CD4-positive, alpha-beta T cell (primary cell): ENCODE measurements around the gene INPP5A. TPM values are rescaled to one million over a fixed set of nuclear protein-coding genes. Genes with fewer than 3 reads are reported as not detected.

ENCODE experiments used
- ATAC-seq: fragments of 200-7000 bp; cut with Tn5 transposase; one replicate; pipeline ENCODE4 v1.10.0; 2022; ENCODE audit warnings: mild to moderate bottlenecking; ENCODE audit not compliant: poor library complexity
- CTCF ChIA-PET: fragments of 350-600 bp; sonication (Branson Sonifier 250); formaldehyde crosslinking; loops from one replicate; lab custom pipeline; 2021; ENCODE audit warnings: antibody characterized with exemption, inconsistent platforms; lab: Charles Lee
- POLR2A ChIA-PET: fragments of 350-600 bp; sonication (Branson Sonifier 250); formaldehyde crosslinking; loops from one replicate; lab custom pipeline; 2021; ENCODE audit warnings: antibody characterized with exemption, inconsistent platforms; lab: Charles Lee
- DNase-seq, 14 experiments: peaks; one replicate each; pipeline ENCODE4 v3.0.0-alpha.2; 2013 to 2020; ENCODE audit warnings: mixed read lengths in 2 of 14
- H3K27ac ChIP-seq, 2 donors: one replicate each; pipeline versions ENCODE4 v1.5.1 to v1.7.0; 2013; ENCODE audit warnings: low read length in 2 of 2, low read depth in 1 of 2, mild to moderate bottlenecking in 1 of 2
- H3K27me3 ChIP-seq, 2 experiments: 1 replicate in 1 of 2; 2 replicates in 1 of 2; pipeline versions ENCODE4 v1.6.1 to v1.7.0; 2013; ENCODE audit warnings: low read length in 2 of 2, control low read depth in 1 of 2, mild to moderate bottlenecking in 1 of 2, moderate library complexity in 1 of 2; ENCODE audit not compliant: insufficient read depth in 2 of 2, control insufficient read depth in 1 of 2
- H3K36me3 ChIP-seq: one replicate; pipeline ENCODE4 v1.6.1; 2013; ENCODE audit warnings: low read length, control low read depth; ENCODE audit not compliant: insufficient read depth
- H3K4me1 ChIP-seq: one replicate; pipeline ENCODE4 v1.6.1; 2013; ENCODE audit warnings: low read length, control low read depth; ENCODE audit not compliant: insufficient read depth
- H3K4me3 ChIP-seq: one replicate; pipeline ENCODE4 v1.5.1; 2013; ENCODE audit warnings: mild to moderate bottlenecking, low read length, moderate library complexity
- H3K9me3 ChIP-seq, 2 experiments: 1 replicate in 1 of 2; 2 replicates in 1 of 2; pipeline versions ENCODE4 v1.6.1 to v1.7.0; 2013; ENCODE audit warnings: low read length in 2 of 2, mild to moderate bottlenecking in 2 of 2, control low read depth in 1 of 2, moderate library complexity in 1 of 2; ENCODE audit not compliant: control insufficient read depth in 1 of 2, insufficient read depth in 1 of 2
- H3K27ac Mint-ChIP-seq: one replicate; pipeline ENCODE4 v1.8.0; 2020; ENCODE audit warnings: mixed read lengths
- H3K27me3 Mint-ChIP-seq: one replicate; pipeline ENCODE4 v1.8.0; 2021; ENCODE audit warnings: mixed read lengths
- H3K36me3 Mint-ChIP-seq: one replicate; pipeline ENCODE4 v1.8.0; 2021; ENCODE audit warnings: low read depth, mixed read lengths
- H3K4me1 Mint-ChIP-seq: one replicate; pipeline ENCODE4 v1.8.0; 2021; ENCODE audit warnings: low read depth, mixed read lengths
- H3K4me3 Mint-ChIP-seq: one replicate; pipeline ENCODE4 v1.8.0; 2020; ENCODE audit warnings: mild to moderate bottlenecking, mixed read lengths
- H3K9me3 Mint-ChIP-seq: one replicate; pipeline ENCODE4 v1.8.0; 2020; ENCODE audit warnings: mixed read lengths
- intact Hi-C, 2 experiments: fragments of 100-400 bp; cut with DNase I in 1 of 2; cut with micrococcal nuclease in 1 of 2; formaldehyde crosslinking; loops; one replicate each; pipeline versions ENCODE4 v1.15.1 to v1.9.0; 2023 to 2025; cut with DNase I, micrococcal nuclease
- total RNA-seq, 174 experiments: library from RNA in 2 of 174; stranded (reverse) in 2 of 174; gene quantifications; one replicate each; pipeline ENCODE4 v1.2.3 and lab custom pipeline; 2021 to 2026
- TF ChIP-seq, protein P1 (sequence below): fragments of 200-600 bp; IDR thresholded peaks from one replicate; pipeline ENCODE4 v1.8.0; 2022; ENCODE audit warnings: antibody characterized with exemption, mild to moderate bottlenecking

The INPP5A gene
- total RNA-seq, 2 experiments from 2014 or later: 22.0 to 24.8 TPM

DNA sequence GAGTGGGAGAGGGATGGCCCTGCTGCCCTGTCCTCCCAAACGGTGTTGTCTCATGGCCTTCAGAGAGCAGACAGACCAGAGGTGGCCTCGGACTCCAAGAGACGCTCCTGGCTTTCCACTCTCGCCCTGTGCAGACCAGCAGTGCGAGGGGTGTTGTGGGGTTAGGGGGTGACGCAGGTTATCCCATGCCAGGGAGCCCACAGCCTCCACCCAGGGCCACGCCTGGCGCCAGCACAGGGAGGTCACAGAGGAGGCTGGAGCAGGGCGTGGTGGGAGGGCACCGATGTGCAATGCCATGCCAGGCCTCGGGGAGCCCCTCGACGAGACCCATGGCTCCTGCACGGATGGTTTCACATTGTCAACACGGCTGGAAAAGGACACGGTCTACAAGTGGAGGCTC is 52.1 kb downstream of the INPP5A start:
- Mint-ChIP-seq H3K4me3 (no peak overlapping the region), H3K4me1 (peaks cover 78% of the 10 kb centered on the region), H3K27me3 (no peaks in the 10 kb centered on the region), H3K27ac (no peak overlapping the region), H3K36me3 (no peaks in the 10 kb centered on the region), H3K9me3 (no peaks in the 10 kb centered on the region)
- Histone ChIP-seq H3K36me3 (no peaks in the 10 kb centered on the region), H3K27ac (no peak overlapping the region), H3K9me3 (peaks cover 0 to 24% of the 10 kb centered on the region in 2 experiments), H3K4me1 (peaks cover 56% of the 10 kb centered on the region), H3K27me3 (no peaks in the 10 kb centered on the region), H3K4me3 (no peak overlapping the region)
- TF ChIP-seq, protein P1, sequence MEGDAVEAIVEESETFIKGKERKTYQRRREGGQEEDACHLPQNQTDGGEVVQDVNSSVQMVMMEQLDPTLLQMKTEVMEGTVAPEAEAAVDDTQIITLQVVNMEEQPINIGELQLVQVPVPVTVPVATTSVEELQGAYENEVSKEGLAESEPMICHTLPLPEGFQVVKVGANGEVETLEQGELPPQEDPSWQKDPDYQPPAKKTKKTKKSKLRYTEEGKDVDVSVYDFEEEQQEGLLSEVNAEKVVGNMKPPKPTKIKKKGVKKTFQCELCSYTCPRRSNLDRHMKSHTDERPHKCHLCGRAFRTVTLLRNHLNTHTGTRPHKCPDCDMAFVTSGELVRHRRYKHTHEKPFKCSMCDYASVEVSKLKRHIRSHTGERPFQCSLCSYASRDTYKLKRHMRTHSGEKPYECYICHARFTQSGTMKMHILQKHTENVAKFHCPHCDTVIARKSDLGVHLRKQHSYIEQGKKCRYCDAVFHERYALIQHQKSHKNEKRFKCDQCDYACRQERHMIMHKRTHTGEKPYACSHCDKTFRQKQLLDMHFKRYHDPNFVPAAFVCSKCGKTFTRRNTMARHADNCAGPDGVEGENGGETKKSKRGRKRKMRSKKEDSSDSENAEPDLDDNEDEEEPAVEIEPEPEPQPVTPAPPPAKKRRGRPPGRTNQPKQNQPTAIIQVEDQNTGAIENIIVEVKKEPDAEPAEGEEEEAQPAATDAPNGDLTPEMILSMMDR: no peak
- DNase-seq (no peak), ATAC-seq (no peak)
- POLR2A ChIA-PET: no interaction called here
- intact Hi-C loops: no loop called here
- CTCF ChIA-PET: no interaction called here

DNA sequence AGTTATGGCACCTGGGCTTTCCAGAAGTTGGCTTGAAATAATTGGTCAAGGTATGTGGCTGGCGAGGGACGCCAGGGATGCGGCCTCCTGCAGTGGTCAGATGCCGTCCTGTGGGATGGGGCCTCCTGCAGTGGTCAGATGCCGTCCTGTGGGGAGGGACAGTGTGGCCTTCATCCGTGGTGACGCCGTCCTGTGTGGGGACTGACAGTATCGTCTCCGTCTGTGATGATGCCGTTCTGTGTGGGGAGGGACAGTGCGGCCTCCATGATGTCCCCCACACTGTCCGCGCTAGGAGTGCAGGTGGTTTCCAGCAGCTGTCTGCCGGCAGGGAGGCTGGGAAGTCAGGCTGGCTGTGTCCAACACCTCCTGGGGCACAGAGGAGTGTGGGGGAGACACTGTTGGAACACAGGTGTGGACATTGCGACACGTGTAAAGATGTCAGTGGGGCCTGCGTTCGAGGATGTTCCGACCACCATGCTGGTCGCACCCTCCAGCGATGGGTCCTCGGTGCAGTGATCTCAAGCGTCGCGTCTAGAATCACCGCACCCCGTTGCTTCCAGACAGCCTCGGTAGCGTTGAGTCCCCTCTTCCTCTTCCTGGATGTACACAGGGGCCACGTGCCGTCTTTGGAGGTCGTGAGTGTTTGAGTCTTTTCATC is 52.6 kb downstream of the INPP5A start:
- H3K4me3 ChIP-seq: no peak overlapping the region
- H3K27ac ChIP-seq: no peak overlapping the region
- peaks cover 0 to 24% of the 10 kb centered on the region in 2 experiments for H3K9me3 ChIP-seq
- no peak for ATAC-seq
- H3K36me3 Mint-ChIP-seq: no peaks in the 10 kb centered on the region
- POLR2A ChIA-PET: no interaction called here
- CTCF ChIA-PET: no interaction called here
- no peaks in the 10 kb centered on the region for H3K27me3 Mint-ChIP-seq
- H3K36me3 ChIP-seq: no peaks in the 10 kb centered on the region
- TF ChIP-seq, protein P1: no peak
- intact Hi-C loops: no loop called here
- no peak overlapping the region for H3K27ac Mint-ChIP-seq
- peaks cover 59% of the 10 kb centered on the region for H3K4me1 ChIP-seq
- no peaks in the 10 kb centered on the region for H3K9me3 Mint-ChIP-seq
- H3K27me3 ChIP-seq: no peaks in the 10 kb centered on the region
- no peak for DNase-seq
- H3K4me1 Mint-ChIP-seq: peaks cover 83% of the 10 kb centered on the region
- no peak overlapping the region for H3K4me3 Mint-ChIP-seq

DNA sequence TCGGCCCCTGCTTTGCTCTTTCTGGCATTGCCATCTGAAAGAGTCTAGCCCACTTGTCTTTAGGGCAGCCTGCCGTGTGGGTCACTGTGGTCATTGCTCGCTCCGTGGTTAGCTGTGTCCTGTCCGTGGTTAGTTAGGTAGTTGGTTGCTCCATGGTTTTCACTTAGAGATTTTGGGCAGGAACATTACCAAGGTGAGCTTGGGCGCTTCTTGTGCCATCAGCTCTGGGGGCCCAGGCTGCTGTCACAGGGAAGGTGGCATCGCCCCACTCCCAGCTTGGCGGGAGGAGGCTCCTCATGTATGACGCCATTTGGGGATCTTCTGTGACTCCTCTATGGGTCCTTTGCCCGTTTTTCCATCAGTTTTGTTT is 53.1 kb downstream of the INPP5A start:
- H3K4me1 Mint-ChIP-seq: peaks cover 83% of the 10 kb centered on the region
- H3K27me3 Mint-ChIP-seq: no peaks in the 10 kb centered on the region
- Histone ChIP-seq H3K27ac (no peak overlapping the region), H3K4me1 (peaks cover 56% of the 10 kb centered on the region), H3K9me3 (peaks cover 0 to 24% of the 10 kb centered on the region in 2 experiments), H3K4me3 (no peak overlapping the region), H3K27me3 (no peaks in the 10 kb centered on the region), H3K36me3 (no peaks in the 10 kb centered on the region)
- CTCF ChIA-PET: no interaction called here
- ATAC-seq (no peak), DNase-seq (no peak)
- no peak overlapping the region for H3K27ac Mint-ChIP-seq
- H3K36me3 Mint-ChIP-seq: no peaks in the 10 kb centered on the region
- TF ChIP-seq, protein P1: no peak
- POLR2A ChIA-PET: no interaction called here
- H3K4me3 Mint-ChIP-seq: no peak overlapping the region
- intact Hi-C loops: no loop called here
- H3K9me3 Mint-ChIP-seq: no peaks in the 10 kb centered on the region
